GM19397 (cell line): Measurements from ENCODE around the gene FAM53A.

Source experiments
- ATAC-seq: cut with Tn5 transposase; IDR thresholded peaks from one replicate; pipeline ENCODE4 v1.9.1; 2021; ENCODE audit warnings: mild to moderate bottlenecking, moderate library complexity; ENCODE audit not compliant: unreplicated experiment

FAM53A gene

GRCh38 chr4:1625600-1626138 is 58.4 kb downstream of the FAM53A start:
- ATAC-seq: no peak

GRCh38 chr4:1624519-1624910 is 59.6 kb downstream of the FAM53A start:
- no peak for ATAC-seq

GRCh38 chr4:1623821-1624518 is 60.1 kb downstream of the FAM53A start:
- no peak for ATAC-seq

- no peak for ATAC-seq
Measured at GRCh38 chr4:1623400-1623799, 60.7 kb downstream of the FAM53A start.

GRCh38 chr4:1622956-1623355 is 61.2 kb downstream of the FAM53A start:
- ATAC-seq: no peak

GRCh38 chr4:1622238-1622637 is 61.9 kb downstream of the FAM53A start:
- no peak for ATAC-seq

- no peak for ATAC-seq
Measured at GRCh38 chr4:1621526-1621925, 62.6 kb downstream of the FAM53A start.

- ATAC-seq: no peak
Measured at GRCh38 chr4:1619151-1619672, 64.9 kb downstream of the FAM53A start.

GRCh38 chr4:1618438-1618837 is 65.7 kb downstream of the FAM53A start:
- no peak for ATAC-seq

- no peak for ATAC-seq
Measured at GRCh38 chr4:1616557-1616930, 67.6 kb downstream of the FAM53A start.

GRCh38 chr4:1615786-1616556 is 68.1 kb downstream of the FAM53A start:
- ATAC-seq: no peak

- no peak for ATAC-seq
Measured at GRCh38 chr4:1614854-1615595, 69.1 kb downstream of the FAM53A start.

GRCh38 chr4:1614502-1614853 is 69.6 kb downstream of the FAM53A start:
- ATAC-seq: no peak

- no peak for ATAC-seq
Measured at GRCh38 chr4:1614049-1614448, 70.1 kb downstream of the FAM53A start.

GRCh38 chr4:1613099-1613495 is 71.0 kb downstream of the FAM53A start:
- no peak for ATAC-seq

- no peak for ATAC-seq
Measured at GRCh38 chr4:1612278-1613098, 71.6 kb downstream of the FAM53A start.

GRCh38 chr4:1611501-1611870 is 72.6 kb downstream of the FAM53A start:
- ATAC-seq: no peak

GRCh38 chr4:1610791-1611500 is 73.2 kb downstream of the FAM53A start:
- ATAC-seq: no peak

- ATAC-seq: no peak
Measured at GRCh38 chr4:1609901-1610790, 74.0 kb downstream of the FAM53A start.
